Osteoblast (primary cell): ENCODE measurements around the gene FARS2. TPM values are rescaled to one million over a fixed set of nuclear protein-coding genes. Genes with fewer than 3 reads are reported as not detected.

Experiments
- DNase-seq: peaks from one replicate; pipeline ENCODE4 v3.0.0; 2011; ENCODE audit warnings: low spot score, mixed read lengths; ENCODE audit not compliant: insufficient read length; ENCODE audit errors: missing footprints
- H2AFZ ChIP-seq: 2 replicates; pipeline ENCODE4 v1.6.0; 2011; ENCODE audit warnings: mild to moderate bottlenecking, low read length
- H3K27ac ChIP-seq: 2 replicates; pipeline ENCODE4 v1.5.1; 2011; ENCODE audit warnings: mild to moderate bottlenecking, low read depth, low read length, moderate library complexity
- H3K27me3 ChIP-seq: 2 replicates; pipeline ENCODE4 v1.6.0; 2012; ENCODE audit warnings: mild to moderate bottlenecking, control low read depth, inconsistent platforms, low read length, moderate library complexity; ENCODE audit not compliant: insufficient read depth
- H3K36me3 ChIP-seq: 2 replicates; pipeline ENCODE4 v1.5.1; 2011; ENCODE audit warnings: mild to moderate bottlenecking, low read length, control low read depth, moderate library complexity; ENCODE audit not compliant: insufficient read depth
- H3K4me1 ChIP-seq: 2 replicates; pipeline ENCODE4 v1.5.1; 2011; ENCODE audit warnings: mild to moderate bottlenecking, low read length, control low read depth, moderate library complexity; ENCODE audit not compliant: insufficient read depth
- H3K4me2 ChIP-seq: 2 replicates; pipeline ENCODE4 v1.6.0; 2011; ENCODE audit warnings: mild to moderate bottlenecking, low read length; ENCODE audit not compliant: insufficient read depth
- H3K4me3 ChIP-seq: fragments of 200-600 bp; sonication (generic); 3 replicates; pipeline ENCODE4 v1.5.1; 2012; ENCODE audit warnings: mild to moderate bottlenecking, low read length, inconsistent platforms; ENCODE audit not compliant: insufficient read depth
- H3K79me2 ChIP-seq: 2 replicates; pipeline ENCODE4 v1.6.0; 2012; ENCODE audit warnings: mild to moderate bottlenecking, low read length, control low read depth, inconsistent platforms; ENCODE audit not compliant: insufficient read depth
- H3K9me3 ChIP-seq: 2 replicates; pipeline ENCODE4 v1.5.1; 2011; ENCODE audit warnings: low read depth, low read length, control low read depth
- H4K20me1 ChIP-seq: 2 replicates; pipeline ENCODE4 v1.6.0; 2012; ENCODE audit warnings: mild to moderate bottlenecking, low read length, control low read depth; ENCODE audit not compliant: insufficient read depth
- CTCF ChIP-seq: IDR thresholded peaks from 2 replicates; pipeline ENCODE4 v1.5.1; 2011; ENCODE audit warnings: mild to moderate bottlenecking, low read depth, low read length, moderate library complexity; ENCODE audit errors: extremely low read depth
- total RNA-seq: library from RNA; depleted of rRNA; stranded (reverse); fragments of >200 nt; gene quantifications from 2 replicates; pipeline ENCODE4 v1.2.3, GENCODE V29; 2012

FARS2 gene
- total RNA-seq, 1 donor, result 29.7 TPM

GRCh38 chr6:5814901-5815300 lies 553.6 kb downstream of the FARS2 start:
- Histone ChIP-seq H3K4me2 (no peak overlapping the region), H3K36me3 (no peaks in the 10 kb centered on the region), H3K27ac (no peak overlapping the region), H3K27me3 (no peaks in the 10 kb centered on the region), H3K79me2 (no peaks in the 10 kb centered on the region), H3K4me1 (no peaks in the 10 kb centered on the region), H3K9me3 (no peaks in the 10 kb centered on the region), H2AFZ (no peak overlapping the region), H3K4me3 (no peak overlapping the region), H4K20me1 (no peaks in the 10 kb centered on the region)
- no peak for TF ChIP-seq CTCF
- DNase-seq, result no peak

- Histone ChIP-seq H4K20me1 (no peaks in the 10 kb centered on the region), H3K79me2 (no peaks in the 10 kb centered on the region), H3K27ac (no peak overlapping the region), H2AFZ (no peak overlapping the region), H3K36me3 (no peaks in the 10 kb centered on the region), H3K4me2 (no peak overlapping the region), H3K9me3 (no peaks in the 10 kb centered on the region), H3K4me3 (no peak overlapping the region), H3K27me3 (no peaks in the 10 kb centered on the region), H3K4me1 (no peaks in the 10 kb centered on the region)
- DNase-seq, result no peak
- TF ChIP-seq CTCF, result no peak
Observed at GRCh38 chr6:5817869-5818268, 556.6 kb downstream of the FARS2 start.

GRCh38 chr6:5818959-5819358 lies 557.6 kb downstream of the FARS2 start:
- DNase-seq, result no peak
- H3K27me3 ChIP-seq, result no peaks in the 10 kb centered on the region

More at GRCh38 chr6:5818959-5819358, 557.6 kb downstream of the FARS2 start:
- Histone ChIP-seq H3K9me3 (no peaks in the 10 kb centered on the region), H3K4me3 (no peak overlapping the region), H3K36me3 (no peaks in the 10 kb centered on the region), H4K20me1 (no peaks in the 10 kb centered on the region), H2AFZ (no peak overlapping the region), H3K4me2 (no peak overlapping the region), H3K79me2 (no peaks in the 10 kb centered on the region), H3K4me1 (no peaks in the 10 kb centered on the region), H3K27ac (no peak overlapping the region)
- no peak for TF ChIP-seq CTCF

Other genes starting within 250 kb of the FARS2 start
- 3.3 and 3.5 TPM in 2 replicates for gene PPP1R3G, start 176.2 kb upstream of the FARS2 start, total RNA-seq
- gene LYRM4, start 563 bp upstream of the FARS2 start, total RNA-seq, result 7.4 and 16.6 TPM in 2 replicates